DMS114 treated with DMSO at 0.1 percent for 48 hours (cell line): ENCODE measurements around the gene C10orf62.

Source experiments
- DNase-seq: peaks from one replicate; lab custom pipeline; 2025; ENCODE audit not compliant: unreplicated experiment; lab: John Stamatoyannopoulos, UW

Gene C10orf62

GRCh38 chr10:97584060-97584797, 5.3 kb upstream of the C10orf62 start, which contains the start of gene HOGA1:
Gene HOGA1, plus strand, starts transcription at chr10:97584389. Its CDS starts 315 bp downstream, at chr10:97584704.
- DNase-seq: no peak

- DNase-seq: no peak
These were observed 4.6 kb upstream of the C10orf62 start for GRCh38 chr10:97584798-97585438.

GRCh38 chr10:97585439-97585811, 4.1 kb upstream of the C10orf62 start:
- DNase-seq: no peak

- no peak for DNase-seq
These were observed 2.3 kb upstream of the C10orf62 start for GRCh38 chr10:97587183-97587582.

- no peak for DNase-seq
These were observed 694 bp downstream of the C10orf62 start for GRCh38 chr10:97590082-97590747.

GRCh38 chr10:97590748-97591495, 1.4 kb downstream of the C10orf62 start:
- no peak for DNase-seq

GRCh38 chr10:97593421-97593820, 3.9 kb downstream of the C10orf62 start:
- no peak for DNase-seq

GRCh38 chr10:97596101-97597082, 6.9 kb downstream of the C10orf62 start:
- no peak for DNase-seq

- DNase-seq: no peak
These were observed 8.3 kb downstream of the C10orf62 start for GRCh38 chr10:97597778-97598177.

GRCh38 chr10:97598407-97599271, 9.1 kb downstream of the C10orf62 start:
- DNase-seq: no peak

- no peak for DNase-seq
These were observed 9.7 kb downstream of the C10orf62 start for GRCh38 chr10:97599272-97599619.

- no peak for DNase-seq
These were observed 11.1 kb downstream of the C10orf62 start for GRCh38 chr10:97600616-97601015.

- no peak for DNase-seq
These were observed 12.0 kb downstream of the C10orf62 start for GRCh38 chr10:97601268-97602215.

GRCh38 chr10:97607095-97607636, 17.6 kb downstream of the C10orf62 start:
- DNase-seq: no peak

GRCh38 chr10:97608991-97609561, 19.6 kb downstream of the C10orf62 start:
- DNase-seq: no peak

- no peak for DNase-seq
These were observed 22.0 kb downstream of the C10orf62 start for GRCh38 chr10:97611473-97611872.

- DNase-seq: peak; percentile 39
These were observed 22.9 kb downstream of the C10orf62 start for GRCh38 chr10:97612386-97612785.

GRCh38 chr10:97618285-97618684, 28.8 kb downstream of the C10orf62 start:
- DNase-seq: no peak
